K562 (cell line): Measurements from ENCODE around the gene IL12B.

Source experiments
- ARHGAP35 ChIP-seq: fragments of 450-650 bp; IDR thresholded peaks from 2 replicates; pipeline ENCODE4 v1.6.1; 2018; ENCODE audit not compliant: partially characterized antibody
- CTCF ChIP-seq, 3 experiments: IDR thresholded peaks in 2 of 3; conservative IDR thresholded peaks in 1 of 3; 2 replicates each; pipeline ENCODE4 v1.5.1; 2011 to 2012; ENCODE audit warnings: low read length in 3 of 3, mild to moderate bottlenecking in 3 of 3, control low read depth in 2 of 3, improper control_type of control experiment in 1 of 3, inconsistent platforms in 1 of 3, low read depth in 1 of 3, mixed read lengths in 1 of 3, moderate library complexity in 1 of 3; ENCODE audit not compliant: insufficient read depth in 2 of 3
- FOXM1 ChIP-seq, 2 experiments: fragments of 450-650 bp in 1 of 2; sonication (generic) in 1 of 2; formaldehyde crosslinking in 1 of 2; IDR thresholded peaks; 2 replicates each; pipeline versions ENCODE4 v1.6.1 to v1.9.0; 2017 to 2022; ENCODE audit warnings: low read depth in 2 of 2, mild to moderate bottlenecking in 2 of 2, missing genetic modification reagents in 1 of 2, moderate library complexity in 1 of 2
- IRF2 ChIP-seq: sonication (generic); formaldehyde crosslinking; IDR thresholded peaks from 2 replicates; pipeline ENCODE4 v1.8.1; 2022; ENCODE audit warnings: mild to moderate bottlenecking, missing genetic modification reagents
- MAFF ChIP-seq: IDR thresholded peaks from 2 replicates; pipeline ENCODE4 v1.6.1; 2012; ENCODE audit warnings: low read length, improper control_type of control experiment
- NFIC ChIP-seq: fragments of 450-650 bp; IDR thresholded peaks from 2 replicates; pipeline ENCODE4 v1.6.1; 2017; ENCODE audit warnings: mild to moderate bottlenecking, inconsistent platforms
- POLR2AphosphoS5 ChIP-seq: IDR thresholded peaks from 2 replicates; pipeline ENCODE4 v1.6.1; 2011; ENCODE audit warnings: mild to moderate bottlenecking, low read depth, low read length, moderate library complexity; ENCODE audit not compliant: control insufficient read depth, insufficient read depth
- ZNF589 ChIP-seq: fragments of 200-800 bp; sonication (Bioruptor generic); IDR thresholded peaks from 2 replicates; pipeline ENCODE4 v1.6.1; 2016; ENCODE audit warnings: low read depth, missing genetic modification characterization, missing compliant biosample characterization
- TF ChIP-seq, protein P1 (sequence below): fragments of 450-650 bp; IDR thresholded peaks from 2 replicates; pipeline ENCODE4 v1.7.0; 2016; ENCODE audit warnings: borderline replicate concordance

GRCh38 chr5:159286420-159287035 lies 43.8 kb downstream of the IL12B start:
- TF ChIP-seq FOXM1 (IDR thresholded peaks at IDR 0.05; ENCODE audit: low read depth): no peak
- no peak for TF ChIP-seq FOXM1 (CRISPR knock-in tag; IDR thresholded peaks at IDR 0.05; ENCODE audit: low read depth)
- TF ChIP-seq ZNF589 (CRISPR knock-in tag): no peak
- TF ChIP-seq NFIC: no peak
- no peak for TF ChIP-seq ARHGAP35
- no peak for TF ChIP-seq IRF2
- TF ChIP-seq, protein P1, sequence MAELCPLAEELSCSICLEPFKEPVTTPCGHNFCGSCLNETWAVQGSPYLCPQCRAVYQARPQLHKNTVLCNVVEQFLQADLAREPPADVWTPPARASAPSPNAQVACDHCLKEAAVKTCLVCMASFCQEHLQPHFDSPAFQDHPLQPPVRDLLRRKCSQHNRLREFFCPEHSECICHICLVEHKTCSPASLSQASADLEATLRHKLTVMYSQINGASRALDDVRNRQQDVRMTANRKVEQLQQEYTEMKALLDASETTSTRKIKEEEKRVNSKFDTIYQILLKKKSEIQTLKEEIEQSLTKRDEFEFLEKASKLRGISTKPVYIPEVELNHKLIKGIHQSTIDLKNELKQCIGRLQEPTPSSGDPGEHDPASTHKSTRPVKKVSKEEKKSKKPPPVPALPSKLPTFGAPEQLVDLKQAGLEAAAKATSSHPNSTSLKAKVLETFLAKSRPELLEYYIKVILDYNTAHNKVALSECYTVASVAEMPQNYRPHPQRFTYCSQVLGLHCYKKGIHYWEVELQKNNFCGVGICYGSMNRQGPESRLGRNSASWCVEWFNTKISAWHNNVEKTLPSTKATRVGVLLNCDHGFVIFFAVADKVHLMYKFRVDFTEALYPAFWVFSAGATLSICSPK: no peak
- TF ChIP-seq POLR2AphosphoS5: no peak
- TF ChIP-seq CTCF (IDR thresholded peaks at IDR 0.05 in 2 of 3, conservative IDR thresholded peaks at IDR 0.05 in 1 of 3; ENCODE audit: insufficient read depth in 2 of 3, low read depth in 1 of 3, low read length in 3 of 3): peak; percentile 11 to 64 (median 46); a peak in 4 of 6 replicates
- TF ChIP-seq MAFF: no peak
